Subcutaneous adipose tissue (tissue), 4 donors: ENCODE data around the gene ERBB4. TPM values are rescaled to one million over a fixed set of nuclear protein-coding genes. Genes with fewer than 3 reads are reported as not detected.

Experiments used
- total RNA-seq, 4 donors: library from RNA; depleted of rRNA; stranded (reverse); fragments of >200 nt; gene quantifications; one replicate each; pipeline ENCODE4 v1.1.0, GENCODE V29; 2016
- TF ChIP-seq, protein P1 (sequence below): fragments of 450-650 bp; IDR thresholded peaks from one replicate; pipeline ENCODE4 v1.5.1; 2016; ENCODE audit warnings: low read depth, mild to moderate bottlenecking, control low read depth, antibody characterized with exemption, moderate library complexity

Gene ERBB4
- total RNA-seq, 4 donors from 2014 or later: 0.17 to 1.5 (median 0.71) TPM

GRCh38 chr2:212528106-212528856 lies 10.3 kb downstream of the ERBB4 start:
- TF ChIP-seq, protein P1, sequence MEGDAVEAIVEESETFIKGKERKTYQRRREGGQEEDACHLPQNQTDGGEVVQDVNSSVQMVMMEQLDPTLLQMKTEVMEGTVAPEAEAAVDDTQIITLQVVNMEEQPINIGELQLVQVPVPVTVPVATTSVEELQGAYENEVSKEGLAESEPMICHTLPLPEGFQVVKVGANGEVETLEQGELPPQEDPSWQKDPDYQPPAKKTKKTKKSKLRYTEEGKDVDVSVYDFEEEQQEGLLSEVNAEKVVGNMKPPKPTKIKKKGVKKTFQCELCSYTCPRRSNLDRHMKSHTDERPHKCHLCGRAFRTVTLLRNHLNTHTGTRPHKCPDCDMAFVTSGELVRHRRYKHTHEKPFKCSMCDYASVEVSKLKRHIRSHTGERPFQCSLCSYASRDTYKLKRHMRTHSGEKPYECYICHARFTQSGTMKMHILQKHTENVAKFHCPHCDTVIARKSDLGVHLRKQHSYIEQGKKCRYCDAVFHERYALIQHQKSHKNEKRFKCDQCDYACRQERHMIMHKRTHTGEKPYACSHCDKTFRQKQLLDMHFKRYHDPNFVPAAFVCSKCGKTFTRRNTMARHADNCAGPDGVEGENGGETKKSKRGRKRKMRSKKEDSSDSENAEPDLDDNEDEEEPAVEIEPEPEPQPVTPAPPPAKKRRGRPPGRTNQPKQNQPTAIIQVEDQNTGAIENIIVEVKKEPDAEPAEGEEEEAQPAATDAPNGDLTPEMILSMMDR: no peak

- TF ChIP-seq, protein P1: no peak
Observed at GRCh38 chr2:212526059-212526458, 12.5 kb downstream of the ERBB4 start.

GRCh38 chr2:212523756-212524155 lies 14.8 kb downstream of the ERBB4 start:
- TF ChIP-seq, protein P1: no peak

DNA sequence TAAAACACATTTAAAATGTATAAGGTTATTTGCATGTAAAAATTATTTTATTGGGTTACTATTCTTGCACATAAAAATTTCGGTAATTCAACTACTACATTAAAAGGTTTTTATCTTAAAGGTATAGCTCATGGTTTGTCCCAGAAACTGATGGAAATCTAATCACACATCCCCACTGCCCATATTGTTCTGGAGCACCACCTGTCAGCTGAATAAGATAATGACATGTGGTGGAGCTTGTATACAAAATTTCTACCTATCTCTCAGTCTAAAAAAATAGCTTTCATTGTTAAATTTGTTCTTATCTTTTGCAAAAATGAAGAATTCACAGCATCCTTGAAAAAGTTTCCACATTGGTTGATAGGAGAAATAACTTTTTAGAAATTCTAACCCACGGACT lies 18.3 kb downstream of the ERBB4 start:
- TF ChIP-seq, protein P1: no peak

- TF ChIP-seq, protein P1: no peak
Observed at GRCh38 chr2:212517693-212518092, 20.9 kb downstream of the ERBB4 start.

- TF ChIP-seq, protein P1: no peak
Observed at GRCh38 chr2:212505586-212505985, 33.0 kb downstream of the ERBB4 start.

GRCh38 chr2:212495046-212495445 lies 43.6 kb downstream of the ERBB4 start:
- TF ChIP-seq, protein P1: no peak
